GM12878 (cell line): ENCODE measurements around the gene MAFB.

ENCODE experiments used
- POLR2A ChIP-seq: IDR thresholded peaks from 2 replicates; pipeline ENCODE4 v1.6.1; 2011; ENCODE audit warnings: low read depth, mild to moderate bottlenecking, low read length
- SMAD1 ChIP-seq: fragments of 450-650 bp; IDR thresholded peaks from 2 replicates; pipeline ENCODE4 v1.6.1; 2018; ENCODE audit warnings: mild to moderate bottlenecking, low read depth; ENCODE audit not compliant: partially characterized antibody
- SPI1 ChIP-seq: IDR thresholded peaks from 2 replicates; pipeline ENCODE4 v1.6.1; 2011; ENCODE audit warnings: low read depth, mild to moderate bottlenecking, low read length, moderate library complexity, borderline replicate concordance; ENCODE audit not compliant: insufficient read depth
- TF ChIP-seq, protein P1 (sequence below): IDR thresholded peaks from 2 replicates; pipeline ENCODE4 v1.6.1; 2011; ENCODE audit warnings: mild to moderate bottlenecking, low read depth, low read length, moderate library complexity; ENCODE audit not compliant: insufficient replicate concordance

DNA sequence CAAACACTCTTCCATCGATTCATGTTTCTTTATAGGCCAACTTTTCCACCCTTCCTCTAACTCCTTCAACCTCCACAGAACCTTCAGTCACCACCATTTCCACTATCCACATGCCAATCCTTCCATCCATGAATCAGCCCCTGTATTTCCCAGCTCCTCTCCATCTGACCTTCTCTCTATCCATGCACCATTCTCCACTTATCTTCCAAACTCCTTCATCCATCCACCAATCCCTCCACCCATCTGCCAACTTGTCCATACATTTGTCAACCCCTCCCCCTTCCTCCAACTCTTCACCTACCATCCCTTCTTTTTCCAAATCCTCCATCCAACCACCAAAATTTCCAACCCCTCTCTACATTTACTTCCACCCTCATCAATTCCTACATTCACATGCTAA lies 49.9 kb downstream of the MAFB start:
- TF ChIP-seq SPI1 (no peak), SMAD1 (no peak), POLR2A (no peak)
- TF ChIP-seq, protein P1, sequence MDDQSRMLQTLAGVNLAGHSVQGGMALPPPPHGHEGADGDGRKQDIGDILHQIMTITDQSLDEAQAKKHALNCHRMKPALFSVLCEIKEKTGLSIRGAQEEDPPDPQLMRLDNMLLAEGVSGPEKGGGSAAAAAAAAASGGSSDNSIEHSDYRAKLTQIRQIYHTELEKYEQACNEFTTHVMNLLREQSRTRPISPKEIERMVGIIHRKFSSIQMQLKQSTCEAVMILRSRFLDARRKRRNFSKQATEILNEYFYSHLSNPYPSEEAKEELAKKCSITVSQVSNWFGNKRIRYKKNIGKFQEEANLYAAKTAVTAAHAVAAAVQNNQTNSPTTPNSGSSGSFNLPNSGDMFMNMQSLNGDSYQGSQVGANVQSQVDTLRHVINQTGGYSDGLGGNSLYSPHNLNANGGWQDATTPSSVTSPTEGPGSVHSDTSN: no peak
